ENCODE measurements around the gene ENO1. TPM values are rescaled to one million over a fixed set of nuclear protein-coding genes. Genes with fewer than 3 reads are reported as not detected.

Gene ENO1
- total and polyA plus RNA-seq, 9 of the 15 experiments (the other 6 are each of a cell fraction or from before 2014, with no cell fraction given) = 2,249 to 7,472 (median 2,868) TPM

DNA sequence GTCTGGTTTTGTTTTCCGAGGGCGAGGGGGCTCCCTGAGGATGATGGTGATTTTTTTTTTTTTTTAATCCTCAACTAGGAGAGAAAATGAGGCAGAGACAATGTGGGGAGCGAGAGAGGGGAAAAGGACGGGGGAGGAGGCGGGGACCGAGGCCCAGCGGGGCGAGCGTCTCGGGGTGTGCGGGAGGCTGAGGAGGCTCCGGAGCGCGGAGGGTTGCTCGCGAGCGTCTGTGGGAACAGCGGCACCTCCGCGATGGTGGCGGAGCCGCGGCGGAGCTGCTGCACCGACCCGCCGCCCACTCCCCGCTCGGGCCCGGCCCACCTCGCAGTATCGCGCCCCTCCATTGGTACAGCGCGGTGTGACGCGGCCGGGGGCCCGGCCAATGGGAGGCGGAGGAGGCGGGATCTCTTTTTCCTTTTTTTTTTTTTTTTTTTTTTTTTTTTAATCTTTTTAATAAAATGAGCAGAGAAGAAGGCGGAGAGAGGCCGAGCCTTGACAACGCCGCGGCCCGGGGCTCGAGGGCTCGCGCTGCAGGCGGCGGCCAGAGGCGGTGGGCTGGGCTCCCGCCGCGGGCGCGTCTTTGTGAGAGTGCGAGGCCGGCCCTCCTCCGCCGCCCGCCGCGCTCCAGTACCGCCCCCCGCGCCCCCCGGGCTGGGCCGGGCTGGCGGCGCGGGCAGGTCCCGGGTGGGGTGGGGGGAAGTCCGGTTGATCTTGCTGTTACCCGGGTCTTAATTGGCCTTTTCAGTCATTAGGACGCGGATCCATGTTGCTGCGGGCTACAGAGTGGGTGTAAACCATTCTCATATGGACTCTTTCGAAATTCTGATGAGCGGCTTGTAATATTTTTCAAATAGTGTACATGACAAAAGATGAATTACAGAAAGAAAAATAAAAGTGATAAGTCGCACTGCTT is 60.8 kb downstream of the ENO1 start, which contains the start of gene RERE (continued):
- TF ChIP-seq, protein P1, sequence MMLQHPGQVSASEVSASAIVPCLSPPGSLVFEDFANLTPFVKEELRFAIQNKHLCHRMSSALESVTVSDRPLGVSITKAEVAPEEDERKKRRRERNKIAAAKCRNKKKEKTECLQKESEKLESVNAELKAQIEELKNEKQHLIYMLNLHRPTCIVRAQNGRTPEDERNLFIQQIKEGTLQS (IDR thresholded peaks at IDR 0.05) = no peak
- TF ChIP-seq, protein P1 (CRISPR knock-in tag; conservative IDR thresholded peaks at IDR 0.05) = no peak
- TF ChIP-seq ZNF274 (IDR thresholded peaks at IDR 0.05; ENCODE audit: borderline replicate concordance, low read depth, low read length) (no peak), HDAC1 (IDR thresholded peaks at IDR 0.05) (peak in 1 of 2 experiments; percentile 45; a peak in 2 of 4 replicates), ZNF57 (CRISPR knock-in tag; IDR thresholded peaks at IDR 0.05) (no peak), RHOXF2B (CRISPR knock-in tag; conservative IDR thresholded peaks at IDR 0.05) (no peak), POLR2H (tag; IDR thresholded peaks at IDR 0.05; ENCODE audit: low read depth) (peak; percentile 85), ZBTB8A (IDR thresholded peaks at IDR 0.05; ENCODE audit: partially characterized antibody) (no peak), ZNF778 (CRISPR knock-in tag; IDR thresholded peaks at IDR 0.05) (no peak), ZC3H4 (CRISPR knock-in tag; IDR thresholded peaks at IDR 0.05; ENCODE audit: borderline replicate concordance) (no peak), KDM5B (IDR thresholded peaks at IDR 0.05; ENCODE audit: insufficient replicate concordance, low read depth, low read length) (peak; percentile 93), ZNF766 (CRISPR knock-in tag; conservative IDR thresholded peaks at IDR 0.05) (peak; percentile 75; the same call in 1 of the 2 replicates), BACH1 (tag; IDR thresholded peaks at IDR 0.05) (no peak), POLR2B (IDR thresholded peaks at IDR 0.05; ENCODE audit: low read depth, partially characterized antibody) (peak; percentile 98), SETDB1 (IDR thresholded peaks at IDR 0.05; ENCODE audit: low read length) (no peak), ZFP1 (CRISPR knock-in tag; IDR thresholded peaks at IDR 0.05) (no peak), SNIP1 (IDR thresholded peaks at IDR 0.05; ENCODE audit: low read depth) (no peak), PCBP1 (IDR thresholded peaks at IDR 0.05; ENCODE audit: low read depth, low read length, poor library complexity, severe bottlenecking) (peak; percentile 89), ZSCAN29 (IDR thresholded peaks at IDR 0.05) (peak; percentile 54; the same call in 1 of the 2 replicates), ZNF79 (CRISPR knock-in tag; IDR thresholded peaks at IDR 0.05; ENCODE audit: low read depth) (no peak), NR1H2 (CRISPR knock-in tag; IDR thresholded peaks at IDR 0.05) (no peak)
- TF ChIP-seq, protein P2, sequence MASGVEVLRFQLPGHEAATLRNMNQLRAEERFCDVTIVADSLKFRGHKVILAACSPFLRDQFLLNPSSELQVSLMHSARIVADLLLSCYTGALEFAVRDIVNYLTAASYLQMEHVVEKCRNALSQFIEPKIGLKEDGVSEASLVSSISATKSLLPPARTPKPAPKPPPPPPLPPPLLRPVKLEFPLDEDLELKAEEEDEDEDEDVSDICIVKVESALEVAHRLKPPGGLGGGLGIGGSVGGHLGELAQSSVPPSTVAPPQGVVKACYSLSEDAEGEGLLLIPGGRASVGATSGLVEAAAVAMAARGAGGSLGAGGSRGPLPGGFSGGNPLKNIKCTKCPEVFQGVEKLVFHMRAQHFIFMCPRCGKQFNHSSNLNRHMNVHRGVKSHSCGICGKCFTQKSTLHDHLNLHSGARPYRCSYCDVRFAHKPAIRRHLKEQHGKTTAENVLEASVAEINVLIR (CRISPR knock-in tag; IDR thresholded peaks at IDR 0.05) = peak; percentile 81
- TF ChIP-seq, protein P3, sequence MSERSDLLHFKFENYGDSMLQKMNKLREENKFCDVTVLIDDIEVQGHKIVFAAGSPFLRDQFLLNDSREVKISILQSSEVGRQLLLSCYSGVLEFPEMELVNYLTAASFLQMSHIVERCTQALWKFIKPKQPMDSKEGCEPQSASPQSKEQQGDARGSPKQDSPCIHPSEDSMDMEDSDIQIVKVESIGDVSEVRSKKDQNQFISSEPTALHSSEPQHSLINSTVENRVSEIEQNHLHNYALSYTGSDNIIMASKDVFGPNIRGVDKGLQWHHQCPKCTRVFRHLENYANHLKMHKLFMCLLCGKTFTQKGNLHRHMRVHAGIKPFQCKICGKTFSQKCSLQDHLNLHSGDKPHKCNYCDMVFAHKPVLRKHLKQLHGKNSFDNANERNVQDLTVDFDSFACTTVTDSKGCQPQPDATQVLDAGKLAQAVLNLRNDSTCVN (CRISPR knock-in tag; IDR thresholded peaks at IDR 0.05) = no peak
- TF ChIP-seq, protein P4, sequence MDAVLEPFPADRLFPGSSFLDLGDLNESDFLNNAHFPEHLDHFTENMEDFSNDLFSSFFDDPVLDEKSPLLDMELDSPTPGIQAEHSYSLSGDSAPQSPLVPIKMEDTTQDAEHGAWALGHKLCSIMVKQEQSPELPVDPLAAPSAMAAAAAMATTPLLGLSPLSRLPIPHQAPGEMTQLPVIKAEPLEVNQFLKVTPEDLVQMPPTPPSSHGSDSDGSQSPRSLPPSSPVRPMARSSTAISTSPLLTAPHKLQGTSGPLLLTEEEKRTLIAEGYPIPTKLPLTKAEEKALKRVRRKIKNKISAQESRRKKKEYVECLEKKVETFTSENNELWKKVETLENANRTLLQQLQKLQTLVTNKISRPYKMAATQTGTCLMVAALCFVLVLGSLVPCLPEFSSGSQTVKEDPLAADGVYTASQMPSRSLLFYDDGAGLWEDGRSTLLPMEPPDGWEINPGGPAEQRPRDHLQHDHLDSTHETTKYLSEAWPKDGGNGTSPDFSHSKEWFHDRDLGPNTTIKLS (IDR thresholded peaks at IDR 0.05; ENCODE audit: borderline replicate concordance, low read depth) = no peak
